ENCODE data around the gene KDF1.

DNA sequence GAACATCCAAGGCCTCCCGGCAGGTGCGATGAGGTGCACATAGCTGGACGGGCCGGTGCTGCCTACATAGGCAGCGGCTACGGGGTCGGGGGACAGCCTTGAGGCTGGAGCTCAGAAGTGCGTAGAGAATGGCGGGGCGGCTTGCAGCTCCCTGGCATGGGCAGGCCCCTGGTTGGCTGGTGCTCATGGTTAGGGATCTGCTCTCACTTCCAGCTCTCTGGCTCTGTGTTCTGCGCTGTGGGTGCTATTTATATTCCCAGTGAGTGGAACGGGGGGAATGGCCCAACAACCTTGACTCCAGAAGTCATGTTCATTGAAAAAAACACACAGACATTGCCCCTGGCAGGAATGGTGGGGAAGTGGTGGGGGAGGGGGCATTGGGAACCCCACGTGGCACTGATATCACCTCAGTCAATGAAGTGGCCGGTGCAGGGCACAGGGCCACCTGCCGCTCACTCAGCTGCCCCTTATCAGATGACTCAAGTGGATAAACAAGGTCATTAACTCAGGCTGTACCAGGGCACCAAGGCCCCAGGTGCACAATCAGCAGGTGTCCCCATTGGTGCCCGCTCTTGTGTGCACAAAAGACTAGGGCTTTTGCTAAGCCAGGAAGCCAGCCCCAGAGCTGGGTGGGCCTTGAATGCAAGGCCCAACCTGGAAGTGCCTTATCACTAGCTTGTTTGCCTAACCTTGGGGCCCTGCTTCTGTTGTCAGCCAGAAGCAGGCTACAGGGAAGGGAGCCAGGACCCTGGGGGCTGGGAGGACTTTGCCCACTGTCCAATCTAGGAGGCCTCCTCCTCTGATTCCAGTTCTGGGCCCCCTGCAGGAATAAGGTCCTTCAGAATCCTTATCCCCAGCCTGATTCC lies 46.3 kb downstream of the KDF1 start, which contains the start of gene NR0B2:
- TF ChIP-seq, protein P1, sequence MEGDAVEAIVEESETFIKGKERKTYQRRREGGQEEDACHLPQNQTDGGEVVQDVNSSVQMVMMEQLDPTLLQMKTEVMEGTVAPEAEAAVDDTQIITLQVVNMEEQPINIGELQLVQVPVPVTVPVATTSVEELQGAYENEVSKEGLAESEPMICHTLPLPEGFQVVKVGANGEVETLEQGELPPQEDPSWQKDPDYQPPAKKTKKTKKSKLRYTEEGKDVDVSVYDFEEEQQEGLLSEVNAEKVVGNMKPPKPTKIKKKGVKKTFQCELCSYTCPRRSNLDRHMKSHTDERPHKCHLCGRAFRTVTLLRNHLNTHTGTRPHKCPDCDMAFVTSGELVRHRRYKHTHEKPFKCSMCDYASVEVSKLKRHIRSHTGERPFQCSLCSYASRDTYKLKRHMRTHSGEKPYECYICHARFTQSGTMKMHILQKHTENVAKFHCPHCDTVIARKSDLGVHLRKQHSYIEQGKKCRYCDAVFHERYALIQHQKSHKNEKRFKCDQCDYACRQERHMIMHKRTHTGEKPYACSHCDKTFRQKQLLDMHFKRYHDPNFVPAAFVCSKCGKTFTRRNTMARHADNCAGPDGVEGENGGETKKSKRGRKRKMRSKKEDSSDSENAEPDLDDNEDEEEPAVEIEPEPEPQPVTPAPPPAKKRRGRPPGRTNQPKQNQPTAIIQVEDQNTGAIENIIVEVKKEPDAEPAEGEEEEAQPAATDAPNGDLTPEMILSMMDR (conservative IDR thresholded peaks at IDR 0.05 in 1 of 2, IDR thresholded peaks at IDR 0.05 in 1 of 2; ENCODE audit: low read depth in 1 of 2, low read length in 2 of 2) = no peak
- no peak for TF ChIP-seq EZH2 (IDR thresholded peaks at IDR 0.05; ENCODE audit: low read length, missing control alignments)

Measured in fibroblast of lung (primary cell).